GM12878 (cell line): ENCODE results near the gene PAK5. TPM values are rescaled to one million over a fixed set of nuclear protein-coding genes. Genes with fewer than 3 reads are reported as not detected.

Experiments used
- ATAC-seq: fragments of 200-7000 bp; cut with Tn5 transposase; 3 replicates; pipeline ENCODE4 v1.9.1; 2020; ENCODE audit warnings: mild to moderate bottlenecking, moderate library complexity
- BruUV-seq: library from RNA; stranded (reverse); fragments of 400-500 nt; replicated peaks from 2 replicates; lab custom pipeline; 2021; lab: Mats Ljungman, UMichigan
- CTCF ChIA-PET: fragments of 300-600 bp; sonication (Branson Sonifier 250); formaldehyde crosslinking; extraction: SDS; loops from one replicate; lab custom pipeline; 2021; ENCODE audit warnings: inconsistent platforms; lab: Yijun Ruan, JAX
- POLR2A ChIA-PET: fragments of 350-600 bp; formaldehyde crosslinking; extraction: SDS; loops from one replicate; lab custom pipeline; 2021; ENCODE audit warnings: inconsistent platforms; lab: Charles Lee
- RAD21 ChIA-PET: fragments of 300-600 bp; sonication (Branson Sonifier 250); formaldehyde crosslinking; loops from one replicate; lab custom pipeline; 2023; ENCODE audit warnings: antibody characterized with exemption; ENCODE audit not compliant: unreplicated experiment; lab: Charles Lee
- SMC1A ChIA-PET: fragments of 300-600 bp; sonication (Branson Sonifier 250); formaldehyde crosslinking; loops from one replicate; lab custom pipeline; 2023; ENCODE audit not compliant: unreplicated experiment, uncharacterized antibody; lab: Charles Lee
- DNase-seq: peaks from one replicate; pipeline ENCODE4 v3.0.0-alpha.2; 2011; ENCODE audit warnings: low read depth, low spot score
- FAIRE-seq: peaks from 3 replicates; lab custom pipeline; 2011; peaks lifted over from hg19 to GRCh38; lab: Jason Lieb, UNC
- H2AFZ ChIP-seq: 2 replicates; pipeline ENCODE4 v1.6.0; 2011; ENCODE audit warnings: low read depth, low read length, control low read depth; ENCODE audit not compliant: control insufficient read depth
- H3K27ac ChIP-seq: 2 replicates; pipeline ENCODE4 v1.5.1; 2011; ENCODE audit warnings: control low read depth; ENCODE audit not compliant: control insufficient read depth, insufficient read depth
- H3K27me3 ChIP-seq, 2 experiments: replicated peaks in 1 of 2; 2 replicates each; pipeline versions ENCODE4 v1.6.0 to v1.6.1; 2011; ENCODE audit warnings: low read length in 1 of 2; ENCODE audit not compliant: control insufficient read depth in 2 of 2, insufficient read depth in 2 of 2
- H3K36me3 ChIP-seq, 2 experiments: 2 replicates each; pipeline ENCODE4 v1.5.1; 2011; ENCODE audit warnings: low read length in 1 of 2; ENCODE audit not compliant: control insufficient read depth in 2 of 2, insufficient read depth in 2 of 2
- H3K4me1 ChIP-seq: 2 replicates; pipeline ENCODE4 v1.6.1; 2011; ENCODE audit warnings: mild to moderate bottlenecking, low read length, moderate library complexity, mixed read lengths; ENCODE audit not compliant: control insufficient read depth, insufficient read depth
- H3K4me2 ChIP-seq: 2 replicates; pipeline ENCODE4 v1.6.0; 2011; ENCODE audit warnings: control low read depth; ENCODE audit not compliant: control insufficient read depth, insufficient read depth
- H3K4me3 ChIP-seq: fragments of 200-600 bp; sonication (generic); 2 replicates; pipeline ENCODE4 v1.5.1; 2016
- H3K79me2 ChIP-seq: 2 replicates; pipeline ENCODE4 v1.6.0; 2011; ENCODE audit warnings: low read length; ENCODE audit not compliant: control insufficient read depth, insufficient read depth
- H3K9ac ChIP-seq: 2 replicates; pipeline ENCODE4 v1.8.0; 2011; ENCODE audit warnings: low read length, control low read depth, mixed read lengths; ENCODE audit not compliant: control insufficient read depth, insufficient read depth
- H3K9me3 ChIP-seq: replicated peaks from 3 replicates; pipeline ENCODE4 v1.5.1; 2011; ENCODE audit warnings: mild to moderate bottlenecking, low read length; ENCODE audit not compliant: control insufficient read depth, insufficient read depth
- H4K20me1 ChIP-seq: 2 replicates; pipeline ENCODE4 v1.6.0; 2011; ENCODE audit not compliant: control insufficient read depth, insufficient read depth
- BCL11A ChIP-seq: IDR thresholded peaks from 2 replicates; pipeline ENCODE4 v1.6.1; 2011; ENCODE audit warnings: low read depth, low read length
- BCLAF1 ChIP-seq: fragments of 450-650 bp; IDR thresholded peaks from 2 replicates; pipeline ENCODE4 v1.6.1; 2017; ENCODE audit warnings: antibody characterized with exemption, mild to moderate bottlenecking, moderate library complexity
- BHLHE40 ChIP-seq, 2 experiments: fragments of 450-650 bp in 1 of 2; IDR thresholded peaks; 2 replicates each; pipeline ENCODE4 v1.6.1; 2011 to 2017; ENCODE audit warnings: low read depth in 2 of 2, borderline replicate concordance in 1 of 2, improper control_type of control experiment in 1 of 2, low read length in 1 of 2, mild to moderate bottlenecking in 1 of 2
- CHD4 ChIP-seq: fragments of 200-600 bp; sonication (generic); IDR thresholded peaks from 2 replicates; pipeline ENCODE4 v1.6.1; 2016; ENCODE audit warnings: mild to moderate bottlenecking
- HSF1 ChIP-seq: fragments of 150-350 bp; IDR thresholded peaks from 2 replicates; pipeline ENCODE4 v1.6.1; 2014; ENCODE audit warnings: mild to moderate bottlenecking, low read depth, low read length
- IRF3 ChIP-seq: fragments of 450-650 bp; IDR thresholded peaks from 2 replicates; pipeline ENCODE4 v1.6.1; 2014; ENCODE audit warnings: mild to moderate bottlenecking
- JUND ChIP-seq: IDR thresholded peaks from 2 replicates; pipeline ENCODE4 v1.6.1; 2012; ENCODE audit warnings: low read depth, mild to moderate bottlenecking, low read length, improper control_type of control experiment, moderate library complexity
- MTA2 ChIP-seq: fragments of 450-650 bp; IDR thresholded peaks from 2 replicates; pipeline ENCODE4 v1.6.1; 2016; ENCODE audit warnings: low read depth, mild to moderate bottlenecking, moderate library complexity
- RB1 ChIP-seq: fragments of 450-650 bp; formaldehyde crosslinking; IDR thresholded peaks from 2 replicates; pipeline ENCODE4 v1.6.1; 2017; ENCODE audit warnings: mild to moderate bottlenecking, borderline replicate concordance
- RCOR1 ChIP-seq: conservative IDR thresholded peaks from 2 replicates; pipeline ENCODE4 v1.6.1; 2012; ENCODE audit warnings: low read depth, low read length, improper control_type of control experiment
- SIX5 ChIP-seq: IDR thresholded peaks from 2 replicates; pipeline ENCODE4 v1.6.1; 2011; ENCODE audit warnings: mild to moderate bottlenecking, low read depth, low read length, moderate library complexity; ENCODE audit not compliant: severe bottlenecking
- SMAD5 ChIP-seq: IDR thresholded peaks from 2 replicates; pipeline ENCODE4 v1.6.1; 2016; ENCODE audit warnings: antibody characterized with exemption, low read depth
- SREBF1 ChIP-seq: IDR thresholded peaks from 2 replicates; pipeline ENCODE4 v1.6.1; 2012; ENCODE audit warnings: mild to moderate bottlenecking, low read length
- ZNF622 ChIP-seq: fragments of 450-650 bp; IDR thresholded peaks from 2 replicates; pipeline ENCODE4 v1.6.1; 2017; ENCODE audit warnings: mild to moderate bottlenecking, inconsistent platforms
- ZNF687 ChIP-seq: fragments of 450-650 bp; IDR thresholded peaks from 2 replicates; pipeline ENCODE4 v1.6.1; 2017; ENCODE audit warnings: mild to moderate bottlenecking, moderate library complexity
- WGBS: methylation state at CpG from one replicate; pipeline ENCODE4 v1.1.6; 2016; ENCODE audit warnings: low lambda C conversion rate; ENCODE audit not compliant: insufficient replicate concordance, insufficient coverage; ENCODE audit errors: missing lambda C conversion rate; 5-methylcytosine and 5-hydroxymethylcytosine counted together
- in situ Hi-C: fragments of 300-500 bp; cut with MboI; formaldehyde crosslinking; loops from 9 replicates; pipeline ENCODE4 v1.14.3; 2018; ENCODE audit warnings: mixed read lengths
- intact Hi-C: fragments of 100-400 bp; cut with micrococcal nuclease; formaldehyde crosslinking; loops from one replicate; pipeline ENCODE4 v1.14.2; 2022; ENCODE audit not compliant: unreplicated experiment
- polyA plus RNA-seq, 11 experiments: library from polyadenylated mRNA; depleted of rRNA in 4 of 11; unstranded in 6 of 11; stranded (reverse) in 5 of 11; fragments of >200 nt; fragmentation: Nextera tagmentation in 4 of 11; fragmentation: Illumina TruSeq in 1 of 11; extraction: Ambion mirVana in 4 of 11; extraction: Trizol in 1 of 11; gene quantifications; 1 replicate in 1 of 11; 2 replicates in 10 of 11; pipeline versions ENCODE4 v1.2.1 to v1.2.3, GENCODE V29; 2011 to 2016; ENCODE audit warnings: inconsistent platforms in 2 of 11, missing spikeins in 2 of 11, low read depth in 1 of 11
- total RNA-seq, 4 experiments: library from RNA; depleted of rRNA in 3 of 4; stranded (reverse); fragments of >200 nt in 3 of 4; fragmentation: Illumina TruSeq in 1 of 4; extraction: Trizol in 1 of 4; gene quantifications; 2 replicates each; pipeline versions ENCODE4 v1.2.1 to v1.2.3, GENCODE V29; 2013 to 2021

PAK5 gene
- total and polyA plus RNA-seq, 10 of the 15 experiments (the other 5 are each of a cell fraction or from before 2014, with no cell fraction given) = not detected

GRCh38 chr20:9632265-9632664, 206.6 kb downstream of the PAK5 start (continued):
- TF ChIP-seq BCLAF1 = no peak

DNA sequence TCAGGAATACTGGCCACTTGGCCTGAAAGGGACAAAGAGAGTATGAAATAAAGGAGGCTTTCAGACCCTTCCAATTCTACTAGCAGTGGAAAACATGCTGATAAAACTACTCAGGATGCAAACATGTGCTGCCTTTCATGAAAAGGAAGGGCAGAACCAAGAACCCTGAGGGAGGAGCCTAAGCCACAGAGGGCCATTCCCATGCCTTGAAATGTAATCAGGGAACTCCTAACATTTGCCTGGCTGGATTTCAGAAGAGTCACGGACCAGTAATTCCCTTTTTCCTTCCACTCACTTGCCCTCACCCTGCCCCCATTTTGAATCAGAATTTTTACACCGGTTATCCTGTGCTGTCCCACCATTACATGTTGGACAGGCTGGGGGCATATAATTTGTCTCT, 208.3 kb downstream of the PAK5 start:
- WGBS = 43% methylated on average over 2 of the region's 2 CpGs
- H3K27me3 ChIP-seq = no peaks in the 10 kb centered on the region
- no peak for FAIRE-seq
- peaks cover 5% of the 10 kb centered on the region; the same call in 1 of the 2 replicates for H3K4me1 ChIP-seq
- H3K27ac ChIP-seq = no peak overlapping the region
- CTCF ChIA-PET = no interaction called here
- no peak overlapping the region for H3K9ac ChIP-seq
- DNase-seq = no peak
- no peak overlapping the region for H3K4me2 ChIP-seq
- no peaks in the 10 kb centered on the region for H3K36me3 ChIP-seq
- in situ Hi-C loops (no loop called here), intact Hi-C loops (no loop called here)
- POLR2A ChIA-PET = no interaction called here
- no peaks in the 10 kb centered on the region for H3K9me3 ChIP-seq
- SMC1A ChIA-PET = no interaction called here
- H3K4me3 ChIP-seq = no peak overlapping the region
- no peaks in the 10 kb centered on the region for H4K20me1 ChIP-seq
- H3K79me2 ChIP-seq = no peaks in the 10 kb centered on the region
- RAD21 ChIA-PET = no interaction called here
- no peak overlapping the region for H2AFZ ChIP-seq
- no TSS peak for BruUV-seq
- no peak for ATAC-seq
- TF ChIP-seq MTA2 (no peak), ZNF687 (no peak), CHD4 (no peak), BCL11A (no peak), SREBF1 (no peak), SIX5 (no peak), BHLHE40 (IDR thresholded peaks at IDR 0.05; ENCODE audit: borderline replicate concordance in 1 of 2, low read depth in 2 of 2, low read length in 1 of 2) (no peak), JUND (no peak), ZNF622 (no peak), RCOR1 (no peak), SMAD5 (no peak), RB1 (no peak), IRF3 (no peak), HSF1 (no peak)
